Coronary artery (tissue), 2 donors: ENCODE results near the gene BICC1.

Experiments used
- DNase-seq: peaks from one replicate; pipeline ENCODE4 v3.0.0-alpha.2; 2017; ENCODE audit warnings: low spot score
- H3K27ac ChIP-seq, 2 donors: fragments of 200-600 bp; sonication (generic); one replicate each; pipeline ENCODE4 v1.5.1; 2016 to 2019
- H3K4me3 ChIP-seq: fragments of 200-600 bp; sonication (generic); 2 replicates; pipeline ENCODE4 v1.5.1; 2016; ENCODE audit warnings: mild to moderate bottlenecking, moderate library complexity
- TF ChIP-seq, protein P1 (sequence below): fragments of 200-600 bp; sonication (generic); IDR thresholded peaks from one replicate; pipeline ENCODE4 v1.5.1; 2019; ENCODE audit warnings: antibody characterized with exemption

BICC1 gene

GRCh38 chr10:58675321-58675720 lies 162.6 kb downstream of the BICC1 start:
- TF ChIP-seq, protein P1, sequence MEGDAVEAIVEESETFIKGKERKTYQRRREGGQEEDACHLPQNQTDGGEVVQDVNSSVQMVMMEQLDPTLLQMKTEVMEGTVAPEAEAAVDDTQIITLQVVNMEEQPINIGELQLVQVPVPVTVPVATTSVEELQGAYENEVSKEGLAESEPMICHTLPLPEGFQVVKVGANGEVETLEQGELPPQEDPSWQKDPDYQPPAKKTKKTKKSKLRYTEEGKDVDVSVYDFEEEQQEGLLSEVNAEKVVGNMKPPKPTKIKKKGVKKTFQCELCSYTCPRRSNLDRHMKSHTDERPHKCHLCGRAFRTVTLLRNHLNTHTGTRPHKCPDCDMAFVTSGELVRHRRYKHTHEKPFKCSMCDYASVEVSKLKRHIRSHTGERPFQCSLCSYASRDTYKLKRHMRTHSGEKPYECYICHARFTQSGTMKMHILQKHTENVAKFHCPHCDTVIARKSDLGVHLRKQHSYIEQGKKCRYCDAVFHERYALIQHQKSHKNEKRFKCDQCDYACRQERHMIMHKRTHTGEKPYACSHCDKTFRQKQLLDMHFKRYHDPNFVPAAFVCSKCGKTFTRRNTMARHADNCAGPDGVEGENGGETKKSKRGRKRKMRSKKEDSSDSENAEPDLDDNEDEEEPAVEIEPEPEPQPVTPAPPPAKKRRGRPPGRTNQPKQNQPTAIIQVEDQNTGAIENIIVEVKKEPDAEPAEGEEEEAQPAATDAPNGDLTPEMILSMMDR: no peak
- H3K27ac ChIP-seq: no peak overlapping the region

DNA sequence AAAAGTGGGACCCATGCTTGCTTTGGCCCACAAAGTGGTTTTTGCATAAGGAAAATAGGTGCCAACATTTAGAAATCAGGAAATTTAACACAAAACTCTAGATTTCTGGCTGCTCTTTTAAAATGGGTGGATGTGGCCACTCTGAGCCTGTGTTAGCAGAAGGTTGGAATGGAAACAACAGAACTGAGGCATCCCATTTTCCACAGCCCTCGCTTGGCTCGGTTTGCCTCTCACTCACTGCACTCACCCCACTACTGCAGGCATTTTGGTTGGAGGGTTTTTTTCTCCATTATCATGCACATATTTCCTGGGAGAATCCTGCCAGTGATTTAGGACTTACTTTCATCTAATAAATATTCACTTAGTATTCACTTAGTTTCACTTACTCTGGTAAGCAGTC lies 178.9 kb downstream of the BICC1 start:
- Histone ChIP-seq H3K27ac (peak overlapping the region in 1 of 2 donors; percentile 0), H3K4me3 (no peak overlapping the region)
- TF ChIP-seq, protein P1: no peak
- DNase-seq: no peak

More at GRCh38 chr10:58675321-58675720, 162.6 kb downstream of the BICC1 start:
- no peak for DNase-seq
- no peak overlapping the region for H3K4me3 ChIP-seq

- DNase-seq: no peak
- Histone ChIP-seq H3K4me3 (no peak overlapping the region), H3K27ac (no peak overlapping the region)
- TF ChIP-seq, protein P1: no peak
These were observed 181.2 kb downstream of the BICC1 start for GRCh38 chr10:58693919-58694318.

GRCh38 chr10:58695022-58695421 lies 182.3 kb downstream of the BICC1 start:
- DNase-seq: no peak
- Histone ChIP-seq H3K27ac (no peak overlapping the region), H3K4me3 (no peak overlapping the region)
- TF ChIP-seq, protein P1: no peak

DNA sequence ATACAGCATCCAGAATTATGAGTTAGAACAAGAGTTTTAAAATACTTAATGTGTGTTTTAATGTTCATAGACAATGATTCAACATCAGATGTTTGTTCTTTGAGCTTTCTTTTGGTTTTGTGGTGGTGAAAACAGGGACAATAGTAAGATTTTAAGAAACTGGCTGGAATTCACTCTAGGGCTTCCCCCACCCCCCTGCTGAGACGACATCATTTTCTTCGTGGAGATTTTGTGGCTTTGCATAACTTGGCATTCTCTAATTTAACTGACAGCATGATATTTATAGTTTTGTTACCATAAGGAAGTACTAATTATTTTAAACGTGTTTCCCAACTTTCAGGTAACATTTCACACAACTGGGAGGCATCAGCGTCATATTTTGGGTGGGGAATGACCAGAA lies 184.1 kb downstream of the BICC1 start:
- DNase-seq: no peak
- TF ChIP-seq, protein P1: no peak
- Histone ChIP-seq H3K4me3 (no peak overlapping the region), H3K27ac (no peak overlapping the region)

DNA sequence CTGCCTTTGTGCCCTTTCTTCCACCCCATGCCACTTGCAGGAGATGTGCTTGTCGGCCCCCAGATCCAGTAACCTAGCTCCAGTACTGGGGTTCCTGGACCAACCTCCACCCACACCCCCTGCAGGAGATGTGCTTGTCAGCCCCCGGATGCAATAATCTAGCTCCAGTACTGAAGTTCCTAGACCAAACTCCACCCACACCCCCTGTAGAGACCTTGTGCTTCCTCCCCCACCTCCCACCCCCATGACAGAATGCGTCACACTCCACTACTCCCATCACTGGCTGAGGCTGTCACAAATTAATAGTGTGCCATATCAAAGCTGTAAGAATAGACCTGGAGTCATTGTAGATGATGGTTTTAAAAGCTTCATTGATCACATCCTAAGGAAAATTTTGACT lies 185.0 kb downstream of the BICC1 start:
- no peak overlapping the region for H3K4me3 ChIP-seq
- TF ChIP-seq, protein P1: no peak
- H3K27ac ChIP-seq: no peak overlapping the region
- DNase-seq: no peak

GRCh38 chr10:58698777-58699356 lies 186.2 kb downstream of the BICC1 start:
- Histone ChIP-seq H3K27ac (no peak overlapping the region), H3K4me3 (no peak overlapping the region)
- TF ChIP-seq, protein P1: no peak
- no peak for DNase-seq
